Heart left ventricle (tissue), 16 donors: ENCODE results near the gene PPM1L. TPM values are rescaled to one million over a fixed set of nuclear protein-coding genes. Genes with fewer than 3 reads are reported as not detected.

ENCODE experiments used
- ATAC-seq, 4 donors: fragments of 200-7000 bp; cut with Tn5 transposase; one replicate each; pipeline ENCODE4 v1.9.1; 2020 to 2022; ENCODE audit warnings: moderate library complexity in 4 of 4, mild to moderate bottlenecking in 3 of 4, moderate number of reproducible peaks in 1 of 4
- DNase-seq, 5 donors: peaks; one replicate each; pipeline ENCODE4 v3.0.0-alpha.2; 2020
- H3K27ac ChIP-seq, 12 donors: fragments of 200-600 bp; sonication (generic) in 4 of 12; one replicate each; pipeline versions ENCODE4 v1.5.0 to v1.8.0; 2016 to 2022; ENCODE audit warnings: mild to moderate bottlenecking in 2 of 12
- H3K27me3 ChIP-seq, 9 donors: fragments of 200-600 bp; sonication (generic) in 2 of 9; one replicate each; pipeline versions ENCODE4 v1.5.1 to v1.8.0; 2016 to 2022; ENCODE audit warnings: mild to moderate bottlenecking in 3 of 9
- H3K36me3 ChIP-seq, 9 donors: fragments of 200-600 bp; sonication (generic) in 2 of 9; one replicate each; pipeline versions ENCODE4 v1.5.0 to v1.8.0; 2018 to 2022; ENCODE audit warnings: mild to moderate bottlenecking in 2 of 9
- H3K4me1 ChIP-seq, 12 donors: fragments of 200-600 bp; sonication (generic) in 4 of 12; one replicate each; pipeline versions ENCODE4 v1.5.0 to v1.8.0; 2016 to 2022; ENCODE audit warnings: mild to moderate bottlenecking in 3 of 12
- H3K4me3 ChIP-seq, 12 donors: fragments of 200-600 bp; sonication (generic) in 4 of 12; one replicate each; pipeline versions ENCODE4 v1.5.0 to v1.8.0; 2017 to 2022; ENCODE audit warnings: mild to moderate bottlenecking in 9 of 12, moderate library complexity in 4 of 12
- H3K9me3 ChIP-seq, 12 donors: fragments of 200-600 bp; sonication (generic) in 4 of 12; one replicate each; pipeline versions ENCODE4 v1.5.0 to v1.8.0; 2016 to 2022; ENCODE audit warnings: mild to moderate bottlenecking in 1 of 12
- CTCF ChIP-seq, 12 donors: fragments of 200-600 bp; sonication (generic) in 4 of 12; IDR thresholded peaks; one replicate each; pipeline versions ENCODE4 v1.5.0 to v1.8.0; 2018 to 2022; ENCODE audit warnings: antibody characterized with exemption in 12 of 12, mild to moderate bottlenecking in 5 of 12
- POLR2A ChIP-seq, 2 donors: fragments of 450-650 bp; IDR thresholded peaks; one replicate each; pipeline ENCODE4 v1.6.1; 2017; ENCODE audit warnings: antibody characterized with exemption in 2 of 2, mild to moderate bottlenecking in 2 of 2, moderate library complexity in 2 of 2
- WGBS, 4 donors: extraction: QIAGEN DNeasy Blood & Tissue Kit in 2 of 4; methylation state at CpG; one replicate each; pipeline versions ENCODE4 v1.1.5 to v1.1.7; 2013 to 2018; 5-methylcytosine and 5-hydroxymethylcytosine counted together
- intact Hi-C, 10 donors: fragments of 100-400 bp; cut with DNase I; formaldehyde crosslinking; loops; one replicate each; pipeline versions ENCODE4 v1.11.1 to v1.14.2; 2022
- polyA plus RNA-seq, 2 donors: library from polyadenylated mRNA; stranded (reverse); fragments of 200-250 nt; gene quantifications; one replicate each; pipeline ENCODE4 v1.2.3, GENCODE V29; 2013
- total RNA-seq, 9 donors: library from RNA; depleted of rRNA in 2 of 9; stranded (reverse); fragments of >200 nt in 2 of 9; fragmentation: NEBNext Ultra II Directional in 3 of 9; extraction: Animal tissue kit (Norgen Biotek cat#: 25700) in 3 of 9; gene quantifications; one replicate each; pipeline versions ENCODE4 v1.1.0 to v1.2.4, GENCODE V29; 2016 to 2023
- donor health status: ischemic (EF 13 %, LVEDD 7.1; RV severe dilation, severe dysfunction).
- donor health status: healthy with polysubstance abuse.
- donor health status: DM: no; HTN: yes; CAD: no.
- donor health status: DM: no; HTN: no; CAD: no.
- donor health status: ischemic (EF 25% LVEDD 6.9; RV normal size, moderate dysfunction).
- donor health status: ischemic (EF 25% LVEDD 5.7; RV mildly dilated, moderate dysfunction).
- donor health status: healthy.
- donor health status: DM: yes; HTN: yes; CAD: no.
- donor health status: ischemic (EF 35%, LVEDD 5.7; RV mildly dilated, moderate dysfunction).
- donor health status: nonischemic (EF 11% LVEDD 7.7; RV severe dilation, severe dysfunction).
- donor health status: DM: yes; HTN: yes; CAD: no.
- donor health status: PGD.
- donor health status: ischemic (EF 29% LVEDD 5.4; RV normal size, mild dysfunction).
- donor health status: nonischemic (EF 23%, LVEDD 6.1; RV moderate dilation, normal function).

The PPM1L gene
- total and polyA plus RNA-seq, 11 donors, result 6.2 to 89.6 (median 41.7) TPM

- intact Hi-C loops, result loop anchor here in 4 of 10 donors (5.0 to 10.0 kb wide), 3 partner anchors 115 to 153 kb away; partner anchors contain the start of gene NMD3 (in 3 of the 4)
These were observed 351.3 kb downstream of the PPM1L start for GRCh38 chr3:161107311-161107710.

GRCh38 chr3:161108840-161109239 is 352.8 kb downstream of the PPM1L start:
- no peaks in the 10 kb centered on the region for H3K27me3 ChIP-seq
- no peak for ATAC-seq
- TF ChIP-seq POLR2A (IDR thresholded peaks at IDR 0.05) (no peak), CTCF (IDR thresholded peaks at IDR 0.05) (no peak)

More at GRCh38 chr3:161107311-161107710, 351.3 kb downstream of the PPM1L start:
- H3K27ac ChIP-seq, result no peak overlapping the region
- H3K27me3 ChIP-seq, result no peaks in the 10 kb centered on the region
- H3K9me3 ChIP-seq, result no peaks in the 10 kb centered on the region
- H3K4me1 ChIP-seq, result peaks cover 0 to 29% (median 15%) of the 10 kb centered on the region in 12 donors
- no peak for DNase-seq
- 74 to 85% (median 81%) methylated on average over 1 of the region's 1 CpG for WGBS, 4 donors
- no peak for TF ChIP-seq CTCF (IDR thresholded peaks at IDR 0.05)
- TF ChIP-seq POLR2A (IDR thresholded peaks at IDR 0.05), result no peak
- peaks cover 0 to 17% (median 0%) of the 10 kb centered on the region in 9 donors for H3K36me3 ChIP-seq
- H3K4me3 ChIP-seq, result no peak overlapping the region
- ATAC-seq, result no peak

GRCh38 chr3:161117646-161118045 is 361.6 kb downstream of the PPM1L start:
- Histone ChIP-seq H3K4me3 (no peak overlapping the region), H3K27me3 (no peaks in the 10 kb centered on the region), H3K36me3 (no peaks in the 10 kb centered on the region), H3K9me3 (peaks cover 0 to 53% (median 20%) of the 10 kb centered on the region in 12 donors), H3K4me1 (no peaks in the 10 kb centered on the region), H3K27ac (no peak overlapping the region)
- TF ChIP-seq CTCF (IDR thresholded peaks at IDR 0.05) (no peak), POLR2A (IDR thresholded peaks at IDR 0.05) (no peak)
- intact Hi-C loops, result no loop called here
- ATAC-seq, result no peak
- WGBS, 4 donors, result 72 to 79% (median 75%) methylated on average over 3 of the region's 3 CpGs
- DNase-seq, result no peak

More at GRCh38 chr3:161108840-161109239, 352.8 kb downstream of the PPM1L start:
- no peaks in the 10 kb centered on the region for H3K9me3 ChIP-seq
- peaks cover 0 to 6% (median 0%) of the 10 kb centered on the region in 9 donors for H3K36me3 ChIP-seq
- intact Hi-C loops, result loop anchor here in 4 of 10 donors (5.0 to 10.0 kb wide), 3 partner anchors 113 to 154 kb away; partner anchors contain the start of gene NMD3 (in 3 of the 4)
- no peak for DNase-seq
- peaks cover 0 to 15% (median 8%) of the 10 kb centered on the region in 12 donors for H3K4me1 ChIP-seq
- H3K4me3 ChIP-seq, result no peak overlapping the region
- WGBS, 4 donors, result 98 to 100% (median 100%) methylated on average over 1 of the region's 1 CpG
- H3K27ac ChIP-seq, result no peak overlapping the region

- TF ChIP-seq CTCF (IDR thresholded peaks at IDR 0.05) (no peak), POLR2A (IDR thresholded peaks at IDR 0.05) (no peak)
- Histone ChIP-seq H3K36me3 (no peaks in the 10 kb centered on the region), H3K27ac (peak overlapping the region in 1 of 12 donors; percentile 13), H3K4me1 (peaks cover 0 to 10% (median 2%) of the 10 kb centered on the region in 12 donors), H3K9me3 (peaks cover 0 to 47% (median 17%) of the 10 kb centered on the region in 12 donors), H3K27me3 (no peaks in the 10 kb centered on the region), H3K4me3 (no peak overlapping the region)
- intact Hi-C loops, result no loop called here
- WGBS, 4 donors, result 31 to 45% (median 38%) methylated on average over 2 of the region's 2 CpGs
- ATAC-seq (peak in 1 of 4 donors; percentile 18), DNase-seq (no peak)
These were observed 370.5 kb downstream of the PPM1L start for GRCh38 chr3:161126495-161126894.

Other genes with a start within 250 kb of the PPM1L start
- 100 to 1,000 TPM in 6 of 9 donors, 10 to 100 TPM in 3; 51.2 to 198 (median 133) TPM for gene KPNA4, start 190.7 kb upstream of the PPM1L start, total RNA-seq
- 10 to 100 TPM; 29.1 to 46.2 TPM for gene KPNA4, start 190.7 kb upstream of the PPM1L start, polyA plus RNA-seq
- not detected for gene ARL14, start 79.1 kb upstream of the PPM1L start, total RNA-seq
- not detected for gene ARL14, start 79.1 kb upstream of the PPM1L start, polyA plus RNA-seq